T-helper 17 cell (primary cell): ENCODE measurements around the gene SHC1. TPM values are rescaled to one million over a fixed set of nuclear protein-coding genes. Genes with fewer than 3 reads are reported as not detected.

Experiments used
- ATAC-seq: fragments of 150-1000 bp; cut with Tn5 transposase; 2 replicates; pipeline ENCODE4 v1.10.0; 2021; ENCODE audit warnings: mild to moderate bottlenecking, moderate library complexity
- DNase-seq, 3 donors: peaks; one replicate each; pipeline versions ENCODE4 v3.0.0 to v3.0.0-alpha.2; 2020 to 2021
- H3K9me3 ChIP-seq: one replicate; pipeline ENCODE4 v1.7.0; 2013; ENCODE audit warnings: low read length, mild to moderate bottlenecking; ENCODE audit not compliant: control insufficient read depth, poor library complexity, severe bottlenecking
- H3K27ac Mint-ChIP-seq: one replicate; pipeline ENCODE4 v1.8.0; 2022; ENCODE audit warnings: mild to moderate bottlenecking, moderate library complexity, mixed read lengths
- H3K27me3 Mint-ChIP-seq: one replicate; pipeline ENCODE4 v1.8.0; 2022; ENCODE audit warnings: mixed read lengths
- H3K36me3 Mint-ChIP-seq: one replicate; pipeline ENCODE4 v1.8.0; 2022; ENCODE audit warnings: low read depth, mixed read lengths
- H3K4me1 Mint-ChIP-seq: one replicate; pipeline ENCODE4 v1.8.0; 2022; ENCODE audit warnings: mild to moderate bottlenecking, mixed read lengths
- H3K4me3 Mint-ChIP-seq: one replicate; pipeline ENCODE4 v1.8.0; 2022; ENCODE audit warnings: mild to moderate bottlenecking, moderate library complexity, mixed read lengths
- total RNA-seq, 4 donors: library from RNA in 2 of 4; stranded (reverse) in 2 of 4; gene quantifications; one replicate each; pipeline ENCODE4 v1.2.3 and lab custom pipeline; 2022 to 2026

SHC1 gene
- total RNA-seq = 100 to 1,000 TPM in 1 of 2 donors, 10 to 100 TPM in 1; 99.5 to 105 TPM
- 52.4 to 70.9 reads per million in 2 donors for total RNA-seq (lab: John Stamatoyannopoulos, UW)

GRCh38 chr1:154970631-154971340 lies at the start of gene SHC1:
SHC1 (minus strand) TSS chr1:154970747; CDS start chr1:154970526, 221 bp downstream.
- peak within 1 kb of the TSS; percentile 57 for H3K4me3 Mint-ChIP-seq
- ATAC-seq = no peak

GRCh38 chr1:155019377-155020245 lies 49.1 kb upstream of the SHC1 start:
- H3K9me3 ChIP-seq = no peaks in the 10 kb centered on the region
- no peak for ATAC-seq
- no peaks in the 10 kb centered on the region for H3K27me3 Mint-ChIP-seq
- no peak overlapping the region for H3K4me3 Mint-ChIP-seq
- peaks cover 2% of the 10 kb centered on the region for H3K36me3 Mint-ChIP-seq
- no peak for DNase-seq
- peak overlapping the region; percentile 88 for H3K27ac Mint-ChIP-seq
- H3K4me1 Mint-ChIP-seq = peaks cover 43% of the 10 kb centered on the region

More at GRCh38 chr1:154970631-154971340, at the start of gene SHC1:
- H3K9me3 ChIP-seq = no peaks in the 10 kb centered on the region
- peaks cover 9% of the 10 kb centered on the region for H3K36me3 Mint-ChIP-seq
- peak within 1 kb of the TSS; percentile 87 for H3K27ac Mint-ChIP-seq
- no peak for DNase-seq
- no peaks in the 10 kb centered on the region for H3K27me3 Mint-ChIP-seq
- peaks cover 27% of the 10 kb centered on the region for H3K4me1 Mint-ChIP-seq

GRCh38 chr1:155018617-155019348 lies 48.2 kb upstream of the SHC1 start:
- Mint-ChIP-seq H3K36me3 (peaks cover 2% of the 10 kb centered on the region), H3K27ac (peak overlapping the region; percentile 88), H3K4me3 (no peak overlapping the region), H3K27me3 (no peaks in the 10 kb centered on the region), H3K4me1 (peaks cover 48% of the 10 kb centered on the region)
- no peak for DNase-seq
- no peak for ATAC-seq
- no peaks in the 10 kb centered on the region for H3K9me3 ChIP-seq

GRCh38 chr1:155017946-155018316 lies 47.4 kb upstream of the SHC1 start:
- peaks cover 54% of the 10 kb centered on the region for H3K4me1 Mint-ChIP-seq
- peak overlapping the region; percentile 88 for H3K27ac Mint-ChIP-seq
- H3K9me3 ChIP-seq = no peaks in the 10 kb centered on the region
- DNase-seq = no peak
- ATAC-seq = peak; percentile 1
- peak overlapping the region; percentile 58 for H3K4me3 Mint-ChIP-seq
- H3K27me3 Mint-ChIP-seq = no peaks in the 10 kb centered on the region
- H3K36me3 Mint-ChIP-seq = peaks cover 2% of the 10 kb centered on the region

- DNase-seq = peak; percentile 84 to 87 (median 85)
- Mint-ChIP-seq H3K4me3 (peak overlapping the region; percentile 87), H3K27me3 (no peaks in the 10 kb centered on the region), H3K27ac (peak overlapping the region; percentile 88), H3K4me1 (peaks cover 58% of the 10 kb centered on the region), H3K36me3 (peaks cover 2% of the 10 kb centered on the region)
- H3K9me3 ChIP-seq = no peaks in the 10 kb centered on the region
- ATAC-seq = peak; percentile 93
These were observed 46.7 kb upstream of the SHC1 start for GRCh38 chr1:155017041-155017945.

- ATAC-seq (peak; percentile 18), DNase-seq (no peak)
- peak overlapping the region; percentile 79 for H3K27ac Mint-ChIP-seq
- peak overlapping the region; percentile 87 for H3K4me3 Mint-ChIP-seq
- peaks cover 2% of the 10 kb centered on the region for H3K36me3 Mint-ChIP-seq
- no peaks in the 10 kb centered on the region for H3K27me3 Mint-ChIP-seq
- H3K4me1 Mint-ChIP-seq = peaks cover 56% of the 10 kb centered on the region
- H3K9me3 ChIP-seq = no peaks in the 10 kb centered on the region
These were observed 45.8 kb upstream of the SHC1 start for GRCh38 chr1:155016231-155016831.

- DNase-seq (no peak), ATAC-seq (no peak)
- Mint-ChIP-seq H3K4me3 (peak overlapping the region; percentile 87), H3K4me1 (peaks cover 60% of the 10 kb centered on the region), H3K27ac (peak overlapping the region; percentile 79), H3K36me3 (peaks cover 2% of the 10 kb centered on the region), H3K27me3 (no peaks in the 10 kb centered on the region)
- H3K9me3 ChIP-seq = no peaks in the 10 kb centered on the region
These were observed 45.1 kb upstream of the SHC1 start for GRCh38 chr1:155015527-155016230.

- H3K27ac Mint-ChIP-seq = peak overlapping the region; percentile 53
- peaks cover 62% of the 10 kb centered on the region for H3K4me1 Mint-ChIP-seq
- peaks cover 2% of the 10 kb centered on the region for H3K36me3 Mint-ChIP-seq
- peak overlapping the region; percentile 87 for H3K4me3 Mint-ChIP-seq
- ATAC-seq (no peak), DNase-seq (no peak)
- no peaks in the 10 kb centered on the region for H3K9me3 ChIP-seq
- no peaks in the 10 kb centered on the region for H3K27me3 Mint-ChIP-seq
These were observed 44.4 kb upstream of the SHC1 start for GRCh38 chr1:155014709-155015508.

- H3K36me3 Mint-ChIP-seq = peaks cover 9% of the 10 kb centered on the region
- ATAC-seq (no peak), DNase-seq (peak in 1 of 3 donors; percentile 43)
- H3K4me1 Mint-ChIP-seq = peaks cover 61% of the 10 kb centered on the region
- no peaks in the 10 kb centered on the region for H3K27me3 Mint-ChIP-seq
- H3K9me3 ChIP-seq = no peaks in the 10 kb centered on the region
- peak overlapping the region; percentile 53 for H3K27ac Mint-ChIP-seq
- H3K4me3 Mint-ChIP-seq = peak overlapping the region; percentile 98
These were observed 43.1 kb upstream of the SHC1 start for GRCh38 chr1:155013632-155014031.

GRCh38 chr1:155012776-155013602 lies 42.4 kb upstream of the SHC1 start:
- H3K4me1 Mint-ChIP-seq = peaks cover 64% of the 10 kb centered on the region
- H3K27ac Mint-ChIP-seq = peak overlapping the region; percentile 53
- no peaks in the 10 kb centered on the region for H3K27me3 Mint-ChIP-seq
- no peak for ATAC-seq
- no peak for DNase-seq
- H3K4me3 Mint-ChIP-seq = peak overlapping the region; percentile 98
- no peaks in the 10 kb centered on the region for H3K9me3 ChIP-seq
- H3K36me3 Mint-ChIP-seq = peaks cover 9% of the 10 kb centered on the region
